Progenitor cell of endocrine pancreas (in vitro differentiated cells): Measurements from ENCODE around the gene FOSB. TPM values are rescaled to one million over a fixed set of nuclear protein-coding genes. Genes with fewer than 3 reads are reported as not detected.

ENCODE experiments used
- DNase-seq: peaks from one replicate; pipeline ENCODE4 v3.0.0; 2021; ENCODE audit warnings: low spot score; ENCODE audit not compliant: unreplicated experiment
- H3K27ac Mint-ChIP-seq: 2 replicates; pipeline ENCODE4 v1.8.0; 2021; ENCODE audit warnings: mild to moderate bottlenecking, moderate library complexity, mixed read lengths
- H3K27me3 Mint-ChIP-seq: 2 replicates; pipeline ENCODE4 v1.8.0; 2021; ENCODE audit warnings: mixed read lengths
- H3K36me3 Mint-ChIP-seq: 2 replicates; pipeline ENCODE4 v1.8.0; 2022; ENCODE audit warnings: mixed read lengths; ENCODE audit not compliant: insufficient read depth
- H3K4me1 Mint-ChIP-seq: 2 replicates; pipeline ENCODE4 v1.8.0; 2021; ENCODE audit warnings: low read depth, mixed read lengths
- H3K4me3 Mint-ChIP-seq: 2 replicates; pipeline ENCODE4 v1.8.0; 2021; ENCODE audit warnings: low read depth, mild to moderate bottlenecking, moderate library complexity, mixed read lengths
- H3K9me3 Mint-ChIP-seq: 2 replicates; pipeline ENCODE4 v1.8.0; 2021; ENCODE audit warnings: low read depth, mixed read lengths
- CTCF ChIP-seq: fragments of 200-600 bp; sonication (generic); IDR thresholded peaks from one replicate; pipeline ENCODE4 v1.5.0; 2021; ENCODE audit warnings: antibody characterized with exemption, mild to moderate bottlenecking; ENCODE audit not compliant: unreplicated experiment
- total RNA-seq: library from RNA; stranded (reverse); gene quantifications from 2 replicates; pipeline ENCODE4 v1.2.1, GENCODE V29; 2021

Gene FOSB
- total RNA-seq, 1 donor from 2014 or later = 7.3 TPM

- no peaks in the 10 kb centered on the region for H3K27me3 Mint-ChIP-seq
- no peaks in the 10 kb centered on the region for H3K9me3 Mint-ChIP-seq
- H3K36me3 Mint-ChIP-seq = peaks cover 9% of the 10 kb centered on the region
- no peak for DNase-seq
- H3K4me1 Mint-ChIP-seq = peaks cover 7% of the 10 kb centered on the region
- H3K27ac Mint-ChIP-seq = no peak overlapping the region
- no peak overlapping the region for H3K4me3 Mint-ChIP-seq
- no peak for TF ChIP-seq CTCF
These were observed 46.7 kb downstream of the FOSB start for GRCh38 chr19:45514376-45515051.

GRCh38 chr19:45515081-45515624 is 47.4 kb downstream of the FOSB start:
- Mint-ChIP-seq H3K27me3 (no peaks in the 10 kb centered on the region), H3K4me1 (peaks cover 4% of the 10 kb centered on the region), H3K4me3 (no peak overlapping the region), H3K36me3 (peaks cover 11% of the 10 kb centered on the region), H3K9me3 (no peaks in the 10 kb centered on the region), H3K27ac (no peak overlapping the region)
- no peak for DNase-seq
- TF ChIP-seq CTCF = no peak

- no peak overlapping the region for H3K4me3 Mint-ChIP-seq
- peaks cover 4% of the 10 kb centered on the region for H3K4me1 Mint-ChIP-seq
- H3K27ac Mint-ChIP-seq = peak overlapping the region; percentile 71
- H3K27me3 Mint-ChIP-seq = no peaks in the 10 kb centered on the region
- no peaks in the 10 kb centered on the region for H3K9me3 Mint-ChIP-seq
- H3K36me3 Mint-ChIP-seq = peaks cover 13% of the 10 kb centered on the region
- DNase-seq = no peak
- TF ChIP-seq CTCF = no peak
These were observed 48.1 kb downstream of the FOSB start for GRCh38 chr19:45515807-45516401.

GRCh38 chr19:45517238-45517637 is 49.4 kb downstream of the FOSB start:
- TF ChIP-seq CTCF = no peak
- no peaks in the 10 kb centered on the region for H3K27me3 Mint-ChIP-seq
- H3K27ac Mint-ChIP-seq = peak overlapping the region; percentile 57
- no peaks in the 10 kb centered on the region for H3K9me3 Mint-ChIP-seq
- H3K4me1 Mint-ChIP-seq = peaks cover 4% of the 10 kb centered on the region
- no peak overlapping the region for H3K4me3 Mint-ChIP-seq
- peaks cover 13% of the 10 kb centered on the region for H3K36me3 Mint-ChIP-seq
- DNase-seq = no peak

- DNase-seq = no peak
- no peak overlapping the region for H3K4me3 Mint-ChIP-seq
- no peak for TF ChIP-seq CTCF
- H3K9me3 Mint-ChIP-seq = no peaks in the 10 kb centered on the region
- H3K36me3 Mint-ChIP-seq = peaks cover 13% of the 10 kb centered on the region
- peaks cover 4% of the 10 kb centered on the region for H3K4me1 Mint-ChIP-seq
- no peaks in the 10 kb centered on the region for H3K27me3 Mint-ChIP-seq
- H3K27ac Mint-ChIP-seq = peak overlapping the region; percentile 57
These were observed 50.1 kb downstream of the FOSB start for GRCh38 chr19:45517641-45518468.
